ENCODE data around the gene CEBPB. TPM values are rescaled to one million over a fixed set of nuclear protein-coding genes. Genes with fewer than 3 reads are reported as not detected.

The CEBPB gene
- total RNA-seq, 1 donor from 2014 or later, result 33.8 TPM

- no peak overlapping the region for H3K4me3 ChIP-seq (ENCODE audit: insufficient read depth, low read depth, low read length)
- H3K27ac ChIP-seq (ENCODE audit: low read depth, low read length), result no peak overlapping the region
- Mint-ChIP-seq H3K27ac (ENCODE audit: unreplicated experiment) (peak overlapping the region; percentile 27), H3K4me1 (ENCODE audit: low read depth, unreplicated experiment) (peaks cover 11% of the 10 kb centered on the region), H3K36me3 (ENCODE audit: low read depth, unreplicated experiment) (no peaks in the 10 kb centered on the region), H3K27me3 (ENCODE audit: low read depth, unreplicated experiment) (peaks cover 15% of the 10 kb centered on the region), H3K9me3 (ENCODE audit: unreplicated experiment) (no peaks in the 10 kb centered on the region), H3K4me3 (ENCODE audit: unreplicated experiment) (peak overlapping the region; percentile 69)
- H3K4me2 ChIP-seq (ENCODE audit: low read length), result peak overlapping the region; percentile 51
- FAIRE-seq (no peak), DNase-seq (ENCODE audit: low read depth) (peak; percentile 58)
- H3K79me2 ChIP-seq (ENCODE audit: insufficient read depth, low read length), result no peaks in the 10 kb centered on the region
- no peak overlapping the region for H3K9ac ChIP-seq (ENCODE audit: low read length)
- TF ChIP-seq EZH2 (IDR thresholded peaks at IDR 0.05; ENCODE audit: insufficient read depth, low read length), result no peak
- TF ChIP-seq CTCF (IDR thresholded peaks at IDR 0.05; ENCODE audit: insufficient read depth, low read depth, low read length), result no peak
- H3K36me3 ChIP-seq (ENCODE audit: insufficient read depth, low read length), result no peaks in the 10 kb centered on the region
- H3K9me3 ChIP-seq (ENCODE audit: insufficient read depth, low read depth, low read length), result no peaks in the 10 kb centered on the region
- no peaks in the 10 kb centered on the region for H3K27me3 ChIP-seq (ENCODE audit: insufficient read depth, low read length)
- H2AFZ ChIP-seq (ENCODE audit: low read depth, low read length), result peak overlapping the region; percentile 59
- H4K20me1 ChIP-seq (ENCODE audit: insufficient read depth, low read length), result no peaks in the 10 kb centered on the region
- peaks cover 16% of the 10 kb centered on the region for H3K4me1 ChIP-seq (ENCODE audit: insufficient read depth, low read length)
These were observed 35.7 kb downstream of the CEBPB start for GRCh38 chr20:50226093-50226974.

- H3K9me3 Mint-ChIP-seq (ENCODE audit: unreplicated experiment), result no peaks in the 10 kb centered on the region
- Histone ChIP-seq H2AFZ (ENCODE audit: low read depth, low read length) (no peak overlapping the region), H3K27ac (ENCODE audit: low read depth, low read length) (no peak overlapping the region), H3K9me3 (ENCODE audit: insufficient read depth, low read depth, low read length) (no peaks in the 10 kb centered on the region), H4K20me1 (ENCODE audit: insufficient read depth, low read length) (no peaks in the 10 kb centered on the region), H3K4me3 (ENCODE audit: insufficient read depth, low read depth, low read length) (no peak overlapping the region), H3K9ac (ENCODE audit: low read length) (no peak overlapping the region), H3K4me1 (ENCODE audit: insufficient read depth, low read length) (peaks cover 15% of the 10 kb centered on the region), H3K27me3 (ENCODE audit: insufficient read depth, low read length) (no peaks in the 10 kb centered on the region), H3K79me2 (ENCODE audit: insufficient read depth, low read length) (no peaks in the 10 kb centered on the region), H3K36me3 (ENCODE audit: insufficient read depth, low read length) (no peaks in the 10 kb centered on the region), H3K4me2 (ENCODE audit: low read length) (no peak overlapping the region)
- no peak overlapping the region for H3K27ac Mint-ChIP-seq (ENCODE audit: unreplicated experiment)
- no peak for DNase-seq (ENCODE audit: low read depth)
- peaks cover 11% of the 10 kb centered on the region for H3K4me1 Mint-ChIP-seq (ENCODE audit: low read depth, unreplicated experiment)
- no peaks in the 10 kb centered on the region for H3K36me3 Mint-ChIP-seq (ENCODE audit: low read depth, unreplicated experiment)
- TF ChIP-seq CTCF (IDR thresholded peaks at IDR 0.05; ENCODE audit: insufficient read depth, low read depth, low read length) (no peak), EZH2 (IDR thresholded peaks at IDR 0.05; ENCODE audit: insufficient read depth, low read length) (no peak)
- FAIRE-seq, result no peak
- H3K27me3 Mint-ChIP-seq (ENCODE audit: low read depth, unreplicated experiment), result peaks cover 17% of the 10 kb centered on the region
- H3K4me3 Mint-ChIP-seq (ENCODE audit: unreplicated experiment), result no peak overlapping the region
These were observed 36.9 kb downstream of the CEBPB start for GRCh38 chr20:50227506-50227905.

GRCh38 chr20:50229156-50229607, 38.6 kb downstream of the CEBPB start:
- TF ChIP-seq EZH2 (IDR thresholded peaks at IDR 0.05; ENCODE audit: insufficient read depth, low read length), result no peak
- TF ChIP-seq CTCF (IDR thresholded peaks at IDR 0.05; ENCODE audit: insufficient read depth, low read depth, low read length), result no peak
- peaks cover 11% of the 10 kb centered on the region for H3K4me1 Mint-ChIP-seq (ENCODE audit: low read depth, unreplicated experiment)
- no peak overlapping the region for H3K4me2 ChIP-seq (ENCODE audit: low read length)
- H3K27me3 ChIP-seq (ENCODE audit: insufficient read depth, low read length), result no peaks in the 10 kb centered on the region
- H4K20me1 ChIP-seq (ENCODE audit: insufficient read depth, low read length), result no peaks in the 10 kb centered on the region
- FAIRE-seq (no peak), DNase-seq (ENCODE audit: low read depth) (no peak)
- no peak overlapping the region for H3K27ac ChIP-seq (ENCODE audit: low read depth, low read length)
- H3K36me3 ChIP-seq (ENCODE audit: insufficient read depth, low read length), result no peaks in the 10 kb centered on the region
- H3K4me1 ChIP-seq (ENCODE audit: insufficient read depth, low read length), result peaks cover 15% of the 10 kb centered on the region
- H2AFZ ChIP-seq (ENCODE audit: low read depth, low read length), result no peak overlapping the region
- H3K4me3 Mint-ChIP-seq (ENCODE audit: unreplicated experiment), result no peak overlapping the region
- H3K9me3 Mint-ChIP-seq (ENCODE audit: unreplicated experiment), result no peaks in the 10 kb centered on the region
- no peak overlapping the region for H3K4me3 ChIP-seq (ENCODE audit: insufficient read depth, low read depth, low read length)
- no peaks in the 10 kb centered on the region for H3K9me3 ChIP-seq (ENCODE audit: insufficient read depth, low read depth, low read length)
- no peak overlapping the region for H3K27ac Mint-ChIP-seq (ENCODE audit: unreplicated experiment)
- H3K36me3 Mint-ChIP-seq (ENCODE audit: low read depth, unreplicated experiment), result no peaks in the 10 kb centered on the region
- H3K79me2 ChIP-seq (ENCODE audit: insufficient read depth, low read length), result no peaks in the 10 kb centered on the region
- H3K27me3 Mint-ChIP-seq (ENCODE audit: low read depth, unreplicated experiment), result peaks cover 23% of the 10 kb centered on the region
- no peak overlapping the region for H3K9ac ChIP-seq (ENCODE audit: low read length)

Data from astrocyte (in vitro differentiated cells and primary cell).